Measurements from ENCODE around the gene ARHGEF10L. TPM values are rescaled to one million over a fixed set of nuclear protein-coding genes. Genes with fewer than 3 reads are reported as not detected.

ARHGEF10L gene
- total RNA-seq, 1 donor from 2014 or later, result 89.8 TPM

DNA sequence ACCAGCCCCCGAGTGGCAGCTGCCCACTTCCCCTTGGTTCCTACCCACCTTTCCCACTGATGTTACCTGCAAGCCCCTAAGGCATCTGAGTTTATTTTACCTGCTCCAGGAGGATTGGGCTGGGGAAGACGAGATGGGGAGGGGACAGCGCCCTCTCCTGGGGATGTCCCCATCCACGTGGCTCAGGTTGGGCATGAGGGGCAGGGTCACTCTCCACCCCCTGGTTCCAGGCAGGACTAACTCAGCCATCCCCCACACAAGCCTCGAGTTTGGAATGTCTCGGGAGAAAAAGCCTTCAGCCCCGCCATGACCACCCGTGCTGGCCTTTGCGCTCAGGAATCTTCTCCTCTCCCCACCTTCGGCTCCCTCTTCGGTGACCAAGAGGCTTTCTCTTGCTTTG, 90.0 kb downstream of the ARHGEF10L start:
- Mint-ChIP-seq H3K36me3 (ENCODE audit: unreplicated experiment) (peaks cover 5% of the 10 kb centered on the region), H3K9me3 (ENCODE audit: unreplicated experiment) (peaks cover 10% of the 10 kb centered on the region), H3K27me3 (ENCODE audit: unreplicated experiment) (peaks cover 13% of the 10 kb centered on the region), H3K4me3 (ENCODE audit: unreplicated experiment) (no peak overlapping the region), H3K27ac (ENCODE audit: unreplicated experiment) (no peak overlapping the region), H3K4me1 (ENCODE audit: low read depth, unreplicated experiment) (peaks cover 18% of the 10 kb centered on the region)
- no peak for DNase-seq
- TF ChIP-seq, protein P1, sequence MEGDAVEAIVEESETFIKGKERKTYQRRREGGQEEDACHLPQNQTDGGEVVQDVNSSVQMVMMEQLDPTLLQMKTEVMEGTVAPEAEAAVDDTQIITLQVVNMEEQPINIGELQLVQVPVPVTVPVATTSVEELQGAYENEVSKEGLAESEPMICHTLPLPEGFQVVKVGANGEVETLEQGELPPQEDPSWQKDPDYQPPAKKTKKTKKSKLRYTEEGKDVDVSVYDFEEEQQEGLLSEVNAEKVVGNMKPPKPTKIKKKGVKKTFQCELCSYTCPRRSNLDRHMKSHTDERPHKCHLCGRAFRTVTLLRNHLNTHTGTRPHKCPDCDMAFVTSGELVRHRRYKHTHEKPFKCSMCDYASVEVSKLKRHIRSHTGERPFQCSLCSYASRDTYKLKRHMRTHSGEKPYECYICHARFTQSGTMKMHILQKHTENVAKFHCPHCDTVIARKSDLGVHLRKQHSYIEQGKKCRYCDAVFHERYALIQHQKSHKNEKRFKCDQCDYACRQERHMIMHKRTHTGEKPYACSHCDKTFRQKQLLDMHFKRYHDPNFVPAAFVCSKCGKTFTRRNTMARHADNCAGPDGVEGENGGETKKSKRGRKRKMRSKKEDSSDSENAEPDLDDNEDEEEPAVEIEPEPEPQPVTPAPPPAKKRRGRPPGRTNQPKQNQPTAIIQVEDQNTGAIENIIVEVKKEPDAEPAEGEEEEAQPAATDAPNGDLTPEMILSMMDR (IDR thresholded peaks at IDR 0.05; ENCODE audit: partially characterized antibody, unreplicated experiment), result peak; percentile 32

DNA sequence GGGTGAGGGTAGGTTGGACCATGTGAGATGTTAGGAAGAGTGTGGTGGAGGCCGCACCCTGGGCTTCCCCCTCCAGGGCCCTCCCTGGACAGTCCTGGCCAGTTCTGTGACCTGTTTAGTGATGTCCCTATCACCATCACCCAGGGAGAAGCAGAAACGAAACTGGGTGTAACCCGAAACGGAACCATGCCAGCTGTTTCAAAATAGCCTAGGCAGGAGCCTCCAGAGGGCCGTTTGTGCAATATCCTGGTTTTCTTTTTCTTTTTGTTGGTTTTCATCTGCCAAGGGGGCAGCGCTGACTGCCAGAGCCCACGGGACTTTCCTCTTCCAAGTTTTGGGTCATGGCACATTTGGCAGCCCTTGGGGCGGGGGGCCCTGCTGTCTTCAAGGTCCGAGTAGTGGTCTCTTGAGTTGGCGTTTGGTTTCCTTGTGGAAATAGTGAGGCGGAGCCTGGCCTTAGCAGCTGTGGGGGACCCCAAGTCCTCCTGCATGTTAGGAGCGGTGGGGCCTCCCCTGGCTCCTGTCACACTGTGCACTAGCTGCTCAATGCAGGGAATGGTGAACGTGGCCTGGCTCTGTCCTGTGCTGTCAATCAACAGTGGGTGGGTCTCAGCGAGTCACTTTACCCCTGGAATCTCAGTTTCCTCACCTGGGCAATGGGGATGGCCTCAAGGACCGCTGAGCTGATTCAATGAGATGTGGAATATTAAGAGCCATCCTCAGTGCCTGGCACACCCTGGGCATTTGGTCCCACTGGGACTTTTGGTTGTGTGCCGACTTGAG, 90.7 kb downstream of the ARHGEF10L start:
- TF ChIP-seq, protein P1 (IDR thresholded peaks at IDR 0.05; ENCODE audit: partially characterized antibody, unreplicated experiment), result no peak
- Mint-ChIP-seq H3K9me3 (ENCODE audit: unreplicated experiment) (peaks cover 9% of the 10 kb centered on the region), H3K4me3 (ENCODE audit: unreplicated experiment) (no peak overlapping the region), H3K27me3 (ENCODE audit: unreplicated experiment) (peaks cover 13% of the 10 kb centered on the region), H3K4me1 (ENCODE audit: low read depth, unreplicated experiment) (peaks cover 17% of the 10 kb centered on the region), H3K36me3 (ENCODE audit: unreplicated experiment) (peaks cover 5% of the 10 kb centered on the region), H3K27ac (ENCODE audit: unreplicated experiment) (no peak overlapping the region)
- DNase-seq, result no peak

DNA sequence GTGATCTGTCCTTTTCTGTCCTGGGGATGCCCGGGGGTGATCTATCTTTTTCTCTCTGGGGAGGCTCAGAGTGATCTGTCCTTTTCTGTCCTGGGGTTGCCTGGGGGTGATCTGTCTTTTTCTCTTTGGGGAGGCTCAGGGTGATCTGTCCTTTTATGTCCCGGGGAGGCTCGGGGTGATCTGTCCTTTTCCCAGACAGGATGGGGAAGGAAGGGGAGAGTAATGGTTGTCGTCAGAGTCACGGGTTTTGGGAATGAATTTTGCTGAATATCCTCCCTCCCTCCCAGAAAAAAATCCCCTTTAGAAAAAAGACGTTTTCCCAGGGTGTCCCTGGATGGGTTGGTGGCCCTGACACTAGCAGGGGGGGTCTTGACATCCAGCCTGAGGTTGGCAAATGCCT, 91.5 kb downstream of the ARHGEF10L start:
- no peak for DNase-seq
- Mint-ChIP-seq H3K27me3 (ENCODE audit: unreplicated experiment) (peaks cover 14% of the 10 kb centered on the region), H3K4me1 (ENCODE audit: low read depth, unreplicated experiment) (peaks cover 16% of the 10 kb centered on the region), H3K36me3 (ENCODE audit: unreplicated experiment) (peaks cover 6% of the 10 kb centered on the region), H3K4me3 (ENCODE audit: unreplicated experiment) (no peak overlapping the region), H3K27ac (ENCODE audit: unreplicated experiment) (no peak overlapping the region), H3K9me3 (ENCODE audit: unreplicated experiment) (peaks cover 8% of the 10 kb centered on the region)
- TF ChIP-seq, protein P1 (IDR thresholded peaks at IDR 0.05; ENCODE audit: partially characterized antibody, unreplicated experiment), result no peak

DNA sequence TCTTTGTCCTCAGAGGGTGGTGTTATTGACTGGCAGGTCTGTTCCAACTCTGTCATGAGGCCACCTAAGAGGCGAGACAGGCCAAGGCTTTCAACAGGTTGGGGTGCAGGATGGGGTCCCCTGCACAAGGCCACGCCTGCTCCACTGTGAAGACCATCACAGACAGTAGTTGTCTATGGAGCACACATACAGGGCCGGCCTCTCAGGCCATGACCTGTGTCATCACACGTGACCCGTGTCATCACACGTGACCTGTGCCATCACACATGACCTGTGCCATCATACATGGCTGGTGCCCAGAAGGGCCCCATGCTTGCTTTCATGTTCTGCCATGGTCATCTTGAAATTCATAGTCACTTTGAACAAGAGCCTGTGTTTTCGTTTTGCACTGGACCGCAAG, 91.9 kb downstream of the ARHGEF10L start:
- DNase-seq, result no peak
- Mint-ChIP-seq H3K9me3 (ENCODE audit: unreplicated experiment) (peaks cover 8% of the 10 kb centered on the region), H3K27ac (ENCODE audit: unreplicated experiment) (no peak overlapping the region), H3K36me3 (ENCODE audit: unreplicated experiment) (peaks cover 11% of the 10 kb centered on the region), H3K4me1 (ENCODE audit: low read depth, unreplicated experiment) (peaks cover 16% of the 10 kb centered on the region), H3K27me3 (ENCODE audit: unreplicated experiment) (peaks cover 15% of the 10 kb centered on the region), H3K4me3 (ENCODE audit: unreplicated experiment) (no peak overlapping the region)
- TF ChIP-seq, protein P1 (IDR thresholded peaks at IDR 0.05; ENCODE audit: partially characterized antibody, unreplicated experiment), result no peak

DNA sequence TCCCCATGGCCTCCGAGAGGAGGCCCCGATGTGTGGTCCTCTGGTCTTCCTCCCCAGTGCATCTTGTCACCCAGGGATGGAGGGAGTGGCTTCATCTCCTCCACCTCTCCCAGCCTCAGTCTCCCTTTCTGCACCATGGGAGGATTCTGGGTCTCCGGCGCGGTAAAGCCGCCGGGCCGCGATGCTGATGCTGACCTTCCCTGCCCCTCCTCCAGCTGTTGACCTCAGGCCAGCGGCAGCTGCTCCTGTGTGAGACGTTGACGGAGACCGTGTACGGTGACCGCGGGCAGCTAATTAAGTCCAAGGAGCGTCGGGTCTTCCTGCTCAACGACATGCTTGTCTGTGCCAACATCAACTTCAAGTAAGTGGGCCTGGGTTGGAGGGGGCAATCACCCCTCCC, 92.6 kb downstream of the ARHGEF10L start:
- Mint-ChIP-seq H3K27ac (ENCODE audit: unreplicated experiment) (no peak overlapping the region), H3K4me3 (ENCODE audit: unreplicated experiment) (no peak overlapping the region), H3K27me3 (ENCODE audit: unreplicated experiment) (peaks cover 15% of the 10 kb centered on the region), H3K36me3 (ENCODE audit: unreplicated experiment) (peaks cover 12% of the 10 kb centered on the region), H3K9me3 (ENCODE audit: unreplicated experiment) (peaks cover 6% of the 10 kb centered on the region), H3K4me1 (ENCODE audit: low read depth, unreplicated experiment) (peaks cover 10% of the 10 kb centered on the region)
- DNase-seq, result no peak
- TF ChIP-seq, protein P1 (IDR thresholded peaks at IDR 0.05; ENCODE audit: partially characterized antibody, unreplicated experiment), result no peak

All from glutamatergic neuron (in vitro differentiated cells).